WTC11 (cell line): ENCODE measurements around the gene PTPRJ. TPM values are rescaled to one million over a fixed set of nuclear protein-coding genes. Genes with fewer than 3 reads are reported as not detected.

ENCODE experiments used
- ATAC-seq: fragments of 200-7000 bp; cut with Tn5 transposase; 2 replicates; pipeline ENCODE4 v1.10.0; 2021; ENCODE audit warnings: mild to moderate bottlenecking, moderate library complexity
- CTCF ChIA-PET: fragments of 300-600 bp; sonication (Branson Sonifier 250); formaldehyde crosslinking; loops from one replicate; lab custom pipeline; 2021; ENCODE audit warnings: antibody characterized with exemption; lab: Charles Lee
- POLR2A ChIA-PET: fragments of 350-600 bp; sonication (Branson Sonifier 250); formaldehyde crosslinking; loops from one replicate; lab custom pipeline; 2021; ENCODE audit warnings: antibody characterized with exemption; lab: Charles Lee
- DNase-seq: peaks from one replicate; pipeline ENCODE4 v3.0.0; 2021; ENCODE audit warnings: low spot score
- H3K27ac Mint-ChIP-seq: 2 replicates; pipeline ENCODE4 v1.8.0; 2021; ENCODE audit warnings: mixed read lengths
- H3K27me3 Mint-ChIP-seq: 2 replicates; pipeline ENCODE4 v1.8.0; 2021; ENCODE audit warnings: low read depth, mild to moderate bottlenecking, moderate library complexity, mixed read lengths
- H3K36me3 Mint-ChIP-seq: 2 replicates; pipeline ENCODE4 v1.8.0; 2021; ENCODE audit warnings: mixed read lengths
- H3K4me1 Mint-ChIP-seq: 2 replicates; pipeline ENCODE4 v1.8.0; 2022; ENCODE audit warnings: mixed read lengths
- H3K4me3 Mint-ChIP-seq: 2 replicates; pipeline ENCODE4 v1.8.0; 2021; ENCODE audit warnings: mild to moderate bottlenecking, moderate library complexity, mixed read lengths
- H3K9me3 Mint-ChIP-seq: 2 replicates; pipeline ENCODE4 v1.8.0; 2021; ENCODE audit warnings: mixed read lengths
- CREM ChIP-seq: sonication (generic); formaldehyde crosslinking; IDR thresholded peaks from 2 replicates; pipeline ENCODE4 v1.8.1; 2022; ENCODE audit warnings: mild to moderate bottlenecking, missing genetic modification reagents, moderate library complexity
- ELF4 ChIP-seq: sonication (generic); formaldehyde crosslinking; IDR thresholded peaks from 2 replicates; pipeline ENCODE4 v1.8.1; 2022; ENCODE audit warnings: low read depth, mild to moderate bottlenecking, moderate library complexity, missing genetic modification reagents
- JAZF1 ChIP-seq: fragments of 250-450 bp; sonication (Bioruptor Pico); IDR thresholded peaks from 2 replicates; pipeline ENCODE4 v1.9.0; 2021; ENCODE audit warnings: moderate library complexity, mild to moderate bottlenecking, inconsistent platforms
- MYBL2 ChIP-seq: sonication (generic); formaldehyde crosslinking; IDR thresholded peaks from 2 replicates; pipeline ENCODE4 v1.8.1; 2023; ENCODE audit warnings: mild to moderate bottlenecking, moderate library complexity, missing genetic modification reagents
- NFE2L1 ChIP-seq: sonication (generic); formaldehyde crosslinking; IDR thresholded peaks from 2 replicates; pipeline ENCODE4 v1.8.1; 2023; ENCODE audit warnings: missing genetic modification reagents
- SMAD3 ChIP-seq: sonication (generic); formaldehyde crosslinking; IDR thresholded peaks from 2 replicates; pipeline ENCODE4 v1.8.0; 2022; ENCODE audit warnings: missing genetic modification reagents, mild to moderate bottlenecking, borderline replicate concordance
- SOX15 ChIP-seq: fragments of 250-450 bp; sonication (Bioruptor Pico); IDR thresholded peaks from 2 replicates; pipeline ENCODE4 v1.9.0; 2021; ENCODE audit warnings: mild to moderate bottlenecking
- SP1 ChIP-seq: sonication (generic); formaldehyde crosslinking; conservative IDR thresholded peaks from 2 replicates; pipeline ENCODE4 v1.8.1; 2022; ENCODE audit warnings: missing genetic modification reagents
- TP53 ChIP-seq: sonication (generic); formaldehyde crosslinking; IDR thresholded peaks from 2 replicates; pipeline ENCODE4 v1.8.1; 2023; ENCODE audit warnings: mild to moderate bottlenecking, missing genetic modification reagents
- ZNF121 ChIP-seq: sonication (generic); formaldehyde crosslinking; IDR thresholded peaks from 2 replicates; pipeline ENCODE4 v1.8.0; 2023; ENCODE audit warnings: missing genetic modification reagents
- ZNF416 ChIP-seq: fragments of 250-450 bp; sonication (Bioruptor Pico); IDR thresholded peaks from 2 replicates; pipeline ENCODE4 v1.9.0; 2021; ENCODE audit warnings: mild to moderate bottlenecking, inconsistent platforms
- total RNA-seq: library from RNA; stranded (reverse); gene quantifications from 3 replicates; pipeline ENCODE4 v1.2.3, GENCODE V29; 2021
- TF ChIP-seq, protein P1 (sequence below): fragments of 250-450 bp; sonication (Bioruptor Pico); IDR thresholded peaks from 2 replicates; pipeline ENCODE4 v1.9.0; 2021; ENCODE audit warnings: mild to moderate bottlenecking
- TF ChIP-seq, protein P2 (sequence below): sonication (generic); formaldehyde crosslinking; IDR thresholded peaks from 2 replicates; pipeline ENCODE4 v1.8.0; 2022; ENCODE audit warnings: mild to moderate bottlenecking, missing genetic modification reagents
- TF ChIP-seq, protein P3 (sequence below): sonication (generic); formaldehyde crosslinking; conservative IDR thresholded peaks from 2 replicates; pipeline ENCODE4 v1.8.1; 2022; ENCODE audit warnings: mild to moderate bottlenecking, missing genetic modification reagents
- TF ChIP-seq, protein P4 (sequence below): fragments of 250-450 bp; sonication (Bioruptor Pico); IDR thresholded peaks from 2 replicates; pipeline ENCODE4 v2.1.2; 2022; ENCODE audit warnings: mild to moderate bottlenecking, moderate library complexity
- TF ChIP-seq, protein P5 (sequence below): sonication (generic); formaldehyde crosslinking; IDR thresholded peaks from 2 replicates; pipeline ENCODE4 v1.8.1; 2023; ENCODE audit warnings: mild to moderate bottlenecking, missing genetic modification reagents, borderline replicate concordance
- TF ChIP-seq, protein P6 (sequence below): sonication (generic); formaldehyde crosslinking; IDR thresholded peaks from 2 replicates; pipeline ENCODE4 v1.8.1; 2022; ENCODE audit warnings: mild to moderate bottlenecking, missing genetic modification reagents, moderate library complexity, borderline replicate concordance

The PTPRJ gene
- total RNA-seq, 1 experiment from 2014 or later, result 19.5 TPM

DNA sequence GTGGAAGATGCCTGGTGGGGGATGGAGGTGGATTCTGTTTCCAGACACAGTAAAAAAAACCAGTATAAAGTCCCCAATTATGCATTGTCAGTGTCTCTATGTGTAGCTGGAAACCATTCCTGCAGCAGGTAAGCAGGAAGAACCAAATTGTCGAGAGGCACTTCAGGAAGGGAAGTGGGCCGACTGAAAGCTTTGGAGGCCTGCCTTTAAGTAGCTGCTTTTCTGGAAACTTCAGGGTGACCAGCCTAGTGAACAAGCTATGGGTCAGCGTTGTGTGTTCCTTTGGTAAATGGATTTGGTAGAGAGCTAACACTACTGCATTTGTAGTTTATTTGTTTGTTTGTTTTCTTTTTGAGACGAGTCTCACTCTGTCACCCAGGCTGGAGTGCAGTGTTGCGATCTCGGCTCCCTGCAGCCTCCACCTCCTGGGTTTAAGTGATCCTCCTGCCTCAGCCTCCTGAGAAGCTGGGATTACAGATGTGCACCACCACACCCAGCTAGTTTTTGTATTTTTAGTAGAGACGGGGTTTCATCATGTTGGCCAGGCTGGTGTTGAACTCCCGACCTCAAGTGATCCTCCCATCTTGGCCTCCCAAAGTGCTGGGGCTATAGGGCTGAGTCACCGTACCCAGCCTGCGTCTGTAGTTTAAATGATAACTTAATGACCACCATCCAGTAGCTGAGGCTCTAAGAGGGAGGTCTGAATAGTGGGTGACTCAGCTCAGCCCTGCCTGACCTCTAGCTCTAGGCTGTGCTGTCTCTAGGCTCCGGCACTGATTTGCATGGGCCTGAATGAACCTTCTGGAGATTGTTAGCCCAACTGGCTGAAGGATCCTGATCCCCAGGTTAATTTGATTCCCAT, 12.8 kb downstream of the PTPRJ start (continued):
- TF ChIP-seq, protein P1, sequence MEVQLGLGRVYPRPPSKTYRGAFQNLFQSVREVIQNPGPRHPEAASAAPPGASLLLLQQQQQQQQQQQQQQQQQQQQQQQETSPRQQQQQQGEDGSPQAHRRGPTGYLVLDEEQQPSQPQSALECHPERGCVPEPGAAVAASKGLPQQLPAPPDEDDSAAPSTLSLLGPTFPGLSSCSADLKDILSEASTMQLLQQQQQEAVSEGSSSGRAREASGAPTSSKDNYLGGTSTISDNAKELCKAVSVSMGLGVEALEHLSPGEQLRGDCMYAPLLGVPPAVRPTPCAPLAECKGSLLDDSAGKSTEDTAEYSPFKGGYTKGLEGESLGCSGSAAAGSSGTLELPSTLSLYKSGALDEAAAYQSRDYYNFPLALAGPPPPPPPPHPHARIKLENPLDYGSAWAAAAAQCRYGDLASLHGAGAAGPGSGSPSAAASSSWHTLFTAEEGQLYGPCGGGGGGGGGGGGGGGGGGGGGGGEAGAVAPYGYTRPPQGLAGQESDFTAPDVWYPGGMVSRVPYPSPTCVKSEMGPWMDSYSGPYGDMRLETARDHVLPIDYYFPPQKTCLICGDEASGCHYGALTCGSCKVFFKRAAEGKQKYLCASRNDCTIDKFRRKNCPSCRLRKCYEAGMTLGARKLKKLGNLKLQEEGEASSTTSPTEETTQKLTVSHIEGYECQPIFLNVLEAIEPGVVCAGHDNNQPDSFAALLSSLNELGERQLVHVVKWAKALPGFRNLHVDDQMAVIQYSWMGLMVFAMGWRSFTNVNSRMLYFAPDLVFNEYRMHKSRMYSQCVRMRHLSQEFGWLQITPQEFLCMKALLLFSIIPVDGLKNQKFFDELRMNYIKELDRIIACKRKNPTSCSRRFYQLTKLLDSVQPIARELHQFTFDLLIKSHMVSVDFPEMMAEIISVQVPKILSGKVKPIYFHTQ (CRISPR knock-in tag), result no peak
- TF ChIP-seq ZNF121 (no peak), ZNF416 (CRISPR knock-in tag) (no peak), JAZF1 (CRISPR knock-in tag) (no peak)
- TF ChIP-seq, protein P2, sequence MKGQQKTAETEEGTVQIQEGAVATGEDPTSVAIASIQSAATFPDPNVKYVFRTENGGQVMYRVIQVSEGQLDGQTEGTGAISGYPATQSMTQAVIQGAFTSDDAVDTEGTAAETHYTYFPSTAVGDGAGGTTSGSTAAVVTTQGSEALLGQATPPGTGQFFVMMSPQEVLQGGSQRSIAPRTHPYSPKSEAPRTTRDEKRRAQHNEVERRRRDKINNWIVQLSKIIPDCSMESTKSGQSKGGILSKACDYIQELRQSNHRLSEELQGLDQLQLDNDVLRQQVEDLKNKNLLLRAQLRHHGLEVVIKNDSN (CRISPR knock-in tag), result no peak

DNA sequence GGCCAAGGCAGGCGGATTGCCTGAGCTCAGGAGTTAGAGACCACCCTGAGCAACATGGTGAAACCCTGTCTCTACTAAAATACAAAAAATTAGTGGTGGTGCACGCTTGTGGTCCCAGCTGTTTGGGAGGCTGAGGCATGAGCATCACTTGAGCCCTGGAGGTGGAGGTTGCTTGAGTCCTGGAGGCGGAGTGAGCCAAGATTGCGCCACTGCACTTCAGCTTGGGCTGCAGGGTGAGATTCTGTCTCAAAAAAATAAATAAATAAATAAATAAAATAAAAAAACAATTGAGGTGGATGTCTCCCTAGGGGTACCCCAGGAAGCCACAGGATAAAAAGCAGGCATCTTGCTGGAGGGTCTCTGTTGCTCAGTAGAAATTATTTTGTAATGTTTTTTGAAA, 14.1 kb downstream of the PTPRJ start:
- TF ChIP-seq SOX15 (CRISPR knock-in tag) (no peak), MYBL2 (CRISPR knock-in tag) (no peak), TP53 (CRISPR knock-in tag) (no peak), NFE2L1 (no peak), ELF4 (no peak), SMAD3 (CRISPR knock-in tag) (no peak), CREM (CRISPR knock-in tag) (no peak), SP1 (CRISPR knock-in tag) (no peak)
- TF ChIP-seq, protein P3, sequence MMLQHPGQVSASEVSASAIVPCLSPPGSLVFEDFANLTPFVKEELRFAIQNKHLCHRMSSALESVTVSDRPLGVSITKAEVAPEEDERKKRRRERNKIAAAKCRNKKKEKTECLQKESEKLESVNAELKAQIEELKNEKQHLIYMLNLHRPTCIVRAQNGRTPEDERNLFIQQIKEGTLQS, result no peak
- TF ChIP-seq, protein P4, sequence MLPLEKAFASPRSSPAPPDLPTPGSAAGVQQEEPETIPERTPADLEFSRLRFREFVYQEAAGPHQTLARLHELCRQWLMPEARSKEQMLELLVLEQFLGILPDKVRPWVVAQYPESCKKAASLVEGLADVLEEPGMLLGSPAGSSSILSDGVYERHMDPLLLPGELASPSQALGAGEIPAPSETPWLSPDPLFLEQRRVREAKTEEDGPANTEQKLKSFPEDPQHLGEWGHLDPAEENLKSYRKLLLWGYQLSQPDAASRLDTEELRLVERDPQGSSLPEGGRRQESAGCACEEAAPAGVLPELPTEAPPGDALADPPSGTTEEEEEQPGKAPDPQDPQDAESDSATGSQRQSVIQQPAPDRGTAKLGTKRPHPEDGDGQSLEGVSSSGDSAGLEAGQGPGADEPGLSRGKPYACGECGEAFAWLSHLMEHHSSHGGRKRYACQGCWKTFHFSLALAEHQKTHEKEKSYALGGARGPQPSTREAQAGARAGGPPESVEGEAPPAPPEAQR (CRISPR knock-in tag), result no peak
- TF ChIP-seq, protein P5, sequence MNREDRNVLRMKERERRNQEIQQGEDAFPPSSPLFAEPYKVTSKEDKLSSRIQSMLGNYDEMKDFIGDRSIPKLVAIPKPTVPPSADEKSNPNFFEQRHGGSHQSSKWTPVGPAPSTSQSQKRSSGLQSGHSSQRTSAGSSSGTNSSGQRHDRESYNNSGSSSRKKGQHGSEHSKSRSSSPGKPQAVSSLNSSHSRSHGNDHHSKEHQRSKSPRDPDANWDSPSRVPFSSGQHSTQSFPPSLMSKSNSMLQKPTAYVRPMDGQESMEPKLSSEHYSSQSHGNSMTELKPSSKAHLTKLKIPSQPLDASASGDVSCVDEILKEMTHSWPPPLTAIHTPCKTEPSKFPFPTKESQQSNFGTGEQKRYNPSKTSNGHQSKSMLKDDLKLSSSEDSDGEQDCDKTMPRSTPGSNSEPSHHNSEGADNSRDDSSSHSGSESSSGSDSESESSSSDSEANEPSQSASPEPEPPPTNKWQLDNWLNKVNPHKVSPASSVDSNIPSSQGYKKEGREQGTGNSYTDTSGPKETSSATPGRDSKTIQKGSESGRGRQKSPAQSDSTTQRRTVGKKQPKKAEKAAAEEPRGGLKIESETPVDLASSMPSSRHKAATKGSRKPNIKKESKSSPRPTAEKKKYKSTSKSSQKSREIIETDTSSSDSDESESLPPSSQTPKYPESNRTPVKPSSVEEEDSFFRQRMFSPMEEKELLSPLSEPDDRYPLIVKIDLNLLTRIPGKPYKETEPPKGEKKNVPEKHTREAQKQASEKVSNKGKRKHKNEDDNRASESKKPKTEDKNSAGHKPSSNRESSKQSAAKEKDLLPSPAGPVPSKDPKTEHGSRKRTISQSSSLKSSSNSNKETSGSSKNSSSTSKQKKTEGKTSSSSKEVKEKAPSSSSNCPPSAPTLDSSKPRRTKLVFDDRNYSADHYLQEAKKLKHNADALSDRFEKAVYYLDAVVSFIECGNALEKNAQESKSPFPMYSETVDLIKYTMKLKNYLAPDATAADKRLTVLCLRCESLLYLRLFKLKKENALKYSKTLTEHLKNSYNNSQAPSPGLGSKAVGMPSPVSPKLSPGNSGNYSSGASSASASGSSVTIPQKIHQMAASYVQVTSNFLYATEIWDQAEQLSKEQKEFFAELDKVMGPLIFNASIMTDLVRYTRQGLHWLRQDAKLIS, result no peak
- TF ChIP-seq, protein P6, sequence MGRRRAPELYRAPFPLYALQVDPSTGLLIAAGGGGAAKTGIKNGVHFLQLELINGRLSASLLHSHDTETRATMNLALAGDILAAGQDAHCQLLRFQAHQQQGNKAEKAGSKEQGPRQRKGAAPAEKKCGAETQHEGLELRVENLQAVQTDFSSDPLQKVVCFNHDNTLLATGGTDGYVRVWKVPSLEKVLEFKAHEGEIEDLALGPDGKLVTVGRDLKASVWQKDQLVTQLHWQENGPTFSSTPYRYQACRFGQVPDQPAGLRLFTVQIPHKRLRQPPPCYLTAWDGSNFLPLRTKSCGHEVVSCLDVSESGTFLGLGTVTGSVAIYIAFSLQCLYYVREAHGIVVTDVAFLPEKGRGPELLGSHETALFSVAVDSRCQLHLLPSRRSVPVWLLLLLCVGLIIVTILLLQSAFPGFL (CRISPR knock-in tag), result no peak
- ATAC-seq, result no peak
- no peaks in the 10 kb centered on the region for H3K27me3 Mint-ChIP-seq
- POLR2A ChIA-PET, result no interaction called here
- no peaks in the 10 kb centered on the region for H3K36me3 Mint-ChIP-seq
- no peak overlapping the region for H3K4me3 Mint-ChIP-seq
- CTCF ChIA-PET, result interaction anchor here (1.0 to 1.3 kb wide), 2 partner anchors 12 to 14 kb away, joined by 3 read pairs; partner anchors contain the start of gene PTPRJ
- no peak for DNase-seq
- H3K27ac Mint-ChIP-seq, result no peak overlapping the region
- H3K4me1 Mint-ChIP-seq, result peaks cover 55% of the 10 kb centered on the region
- H3K9me3 Mint-ChIP-seq, result no peaks in the 10 kb centered on the region
